COR-L47 (cell line): ENCODE measurements around the gene RHBDL2.
"Not testable (repeated sequence)": the region's sequence is repeated elsewhere in the genome, so short reads cannot be mapped to it uniquely, and the experiment has no call there.

Source experiments
- DNase-seq: peaks from one replicate; lab custom pipeline; 2025; lab: John Stamatoyannopoulos, UW

The RHBDL2 gene

GRCh38 chr1:38941527-38942019 is at the start of gene RHBDL2:
Gene RHBDL2 (minus strand): TSS chr1:38941830. CDS start chr1:38919212, 22,618 bp downstream.
- DNase-seq, result no peak

- peak; percentile 88 for DNase-seq
Observed at GRCh38 chr1:38990738-38991637, 49.4 kb upstream of the RHBDL2 start, which contains the start of gene AKIRIN1. Gene AKIRIN1 (plus strand): TSS chr1:38991276. CDS start chr1:38991381, 105 bp downstream.

GRCh38 chr1:38990386-38990737 is 48.7 kb upstream of the RHBDL2 start:
- DNase-seq, result no peak

GRCh38 chr1:38989979-38990378 is 48.3 kb upstream of the RHBDL2 start:
- no peak for DNase-seq

GRCh38 chr1:38979380-38979779 is 37.8 kb upstream of the RHBDL2 start:
- not testable (repeated sequence) for DNase-seq

GRCh38 chr1:38978245-38978542 is 36.6 kb upstream of the RHBDL2 start:
- not testable (repeated sequence) for DNase-seq

- not testable (repeated sequence) for DNase-seq
Observed at GRCh38 chr1:38977399-38978244, 36.0 kb upstream of the RHBDL2 start.

- no peak for DNase-seq
Observed at GRCh38 chr1:38973659-38974437, 32.2 kb upstream of the RHBDL2 start.

GRCh38 chr1:38973145-38973544 is 31.5 kb upstream of the RHBDL2 start:
- DNase-seq, result not testable (repeated sequence)

- no peak for DNase-seq
Observed at GRCh38 chr1:38964140-38964548, 22.5 kb upstream of the RHBDL2 start.

GRCh38 chr1:38962560-38962959 is 20.9 kb upstream of the RHBDL2 start:
- no peak for DNase-seq

GRCh38 chr1:38962113-38962512 is 20.5 kb upstream of the RHBDL2 start:
- no peak for DNase-seq

- DNase-seq, result no peak
Observed at GRCh38 chr1:38958967-38959366, 17.3 kb upstream of the RHBDL2 start.

GRCh38 chr1:38953433-38953860 is 11.8 kb upstream of the RHBDL2 start:
- DNase-seq, result no peak

- DNase-seq, result no peak
Observed at GRCh38 chr1:38950553-38950952, 8.9 kb upstream of the RHBDL2 start.

GRCh38 chr1:38944547-38944946 is 2.9 kb upstream of the RHBDL2 start:
- no peak for DNase-seq

GRCh38 chr1:38942664-38943428 is 1.2 kb upstream of the RHBDL2 start:
- DNase-seq, result no peak

- no peak for DNase-seq
Observed at GRCh38 chr1:38941093-38941492, 537 bp downstream of the RHBDL2 start.

- no peak for DNase-seq
Observed at GRCh38 chr1:38940339-38941047, 1.1 kb downstream of the RHBDL2 start.

- DNase-seq, result no peak
Observed at GRCh38 chr1:38938722-38939260, 2.8 kb downstream of the RHBDL2 start.
